SW480 (cell line): ENCODE measurements around the gene TAS2R39.
"Not testable (repeated sequence)": the region's sequence is repeated elsewhere in the genome, so short reads cannot be mapped to it uniquely, and the experiment has no call there.

Source experiments
- DNase-seq: peaks from one replicate; pipeline ENCODE4 v3.0.0-alpha.2; 2016; ENCODE audit warnings: low spot score

TAS2R39 gene

DNA sequence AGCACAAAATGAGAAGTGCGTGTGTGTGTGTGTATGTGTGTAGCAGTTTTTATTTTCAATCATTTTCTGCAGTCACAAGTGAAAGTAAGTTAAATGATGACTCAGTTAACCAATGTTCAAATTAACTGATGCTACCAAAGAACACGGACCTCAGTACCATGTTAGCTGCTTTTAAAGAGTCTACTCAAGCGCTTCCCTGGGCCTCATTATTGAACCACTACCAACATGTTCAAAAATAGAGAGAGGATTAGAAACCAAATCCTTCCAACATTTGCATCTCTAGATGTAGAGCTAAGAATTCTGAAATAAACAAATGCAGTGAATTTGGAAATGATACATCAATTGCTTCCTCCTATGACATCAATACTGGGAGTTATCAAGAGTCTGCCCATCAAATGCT lies at the start of gene TAS2R39:
Gene TAS2R39 (plus strand): TSS at position 396 of the 400 bp plus-strand sequence. CDS start 0 bp downstream, at position 396.
- no peak for DNase-seq

GRCh38 chr7:143147070-143147469 lies 36.1 kb upstream of the TAS2R39 start:
- no peak for DNase-seq

DNA sequence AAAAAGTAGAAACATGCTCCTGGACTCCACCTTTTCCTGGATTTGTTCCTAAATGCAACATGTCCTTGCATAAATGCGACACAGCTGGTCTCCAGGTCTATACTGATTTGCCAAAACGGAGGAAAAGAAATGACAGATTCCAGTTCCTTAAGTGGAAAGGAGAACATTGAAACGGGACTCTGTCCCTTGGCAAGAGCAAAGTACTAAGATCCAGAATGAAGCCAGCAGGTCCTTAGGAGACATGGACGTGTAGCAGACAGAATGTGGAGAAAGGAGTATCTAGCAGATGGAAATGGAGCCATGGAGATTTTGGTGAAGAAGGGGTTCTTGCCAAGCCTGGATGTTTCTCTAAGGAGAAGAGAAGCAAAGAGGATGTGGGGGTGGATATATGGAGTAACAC lies 35.2 kb upstream of the TAS2R39 start:
- no peak for DNase-seq

DNA sequence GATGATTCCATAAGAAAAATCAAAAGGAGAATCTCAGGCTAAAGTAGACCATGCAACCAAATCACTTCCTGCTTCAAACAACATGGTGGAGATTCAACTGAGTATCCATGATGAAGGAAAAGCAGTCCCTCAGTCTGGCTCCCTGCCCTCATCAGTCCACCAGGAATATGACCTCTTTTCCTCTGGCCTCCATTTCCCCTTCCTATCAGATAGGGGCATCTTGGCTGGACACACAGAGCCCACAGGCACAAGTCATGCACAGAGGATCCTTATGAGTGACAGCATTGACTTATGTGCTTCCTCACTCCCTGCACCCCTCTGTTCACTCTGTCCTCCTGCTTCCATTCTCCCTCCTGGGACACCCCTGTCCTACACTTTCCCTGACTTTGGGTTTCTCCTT lies 34.6 kb upstream of the TAS2R39 start:
- no peak for DNase-seq

GRCh38 chr7:143150696-143151095 lies 32.5 kb upstream of the TAS2R39 start:
- DNase-seq = not testable (repeated sequence)

GRCh38 chr7:143158617-143159016 lies 24.6 kb upstream of the TAS2R39 start:
- DNase-seq = not testable (repeated sequence)

DNA sequence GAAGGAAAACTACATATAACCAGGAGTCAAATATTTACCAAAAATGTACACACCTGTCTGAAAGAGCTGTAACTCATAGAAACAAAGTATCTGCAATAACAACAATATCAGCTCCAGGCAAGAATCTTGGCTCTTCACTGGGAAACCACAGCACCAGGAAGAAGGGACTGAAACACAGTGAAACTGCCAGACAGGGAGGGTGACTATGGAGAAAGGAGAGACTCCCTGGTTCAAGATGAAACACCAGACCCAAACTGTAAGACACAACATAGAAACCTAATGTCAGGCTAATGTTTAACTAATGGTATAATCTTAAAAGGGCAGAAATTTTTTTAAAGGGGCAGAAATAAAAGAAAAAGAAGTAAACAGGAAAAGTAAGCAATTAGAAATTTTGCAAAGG lies 11.5 kb upstream of the TAS2R39 start:
- peak; percentile 6 for DNase-seq

DNA sequence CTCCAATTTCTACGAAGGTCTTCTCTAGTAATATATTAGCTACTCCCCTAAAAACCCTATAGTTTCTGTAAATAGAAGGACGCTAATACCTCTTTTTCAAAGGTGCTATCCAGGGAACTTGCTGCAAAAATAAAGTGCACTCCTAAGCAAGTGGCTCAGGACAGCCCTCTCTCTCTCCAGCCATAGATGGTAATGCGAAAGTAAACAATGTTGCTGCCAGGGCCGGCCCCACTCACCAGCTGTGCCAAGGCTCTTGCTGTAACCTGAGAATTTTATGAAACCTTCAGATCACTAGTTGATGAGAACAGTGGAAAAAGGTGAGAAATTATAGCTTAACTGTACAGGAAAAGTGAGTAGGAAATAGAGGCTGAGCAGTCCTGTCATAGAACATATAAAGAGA lies 10.9 kb upstream of the TAS2R39 start:
- DNase-seq = peak; percentile 20

DNA sequence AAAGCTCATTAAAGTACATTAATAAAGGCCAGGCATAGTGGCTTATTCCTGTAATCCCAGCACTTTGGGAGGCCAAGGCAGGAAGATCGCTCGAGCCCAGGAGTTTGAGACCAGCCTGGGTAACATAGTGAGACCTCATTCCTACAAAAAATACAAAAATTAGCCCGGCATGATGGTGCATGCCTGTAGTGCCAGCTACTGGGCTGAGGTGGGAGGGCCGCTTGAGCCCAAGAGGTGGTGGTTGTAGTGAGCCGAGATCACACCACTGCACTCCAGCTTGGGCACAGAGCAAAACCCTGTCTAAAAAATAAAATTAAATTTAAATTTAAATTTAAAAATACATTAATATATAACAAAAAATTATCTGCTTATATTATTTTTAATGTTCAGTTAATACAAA lies 7.1 kb upstream of the TAS2R39 start:
- no peak for DNase-seq

DNA sequence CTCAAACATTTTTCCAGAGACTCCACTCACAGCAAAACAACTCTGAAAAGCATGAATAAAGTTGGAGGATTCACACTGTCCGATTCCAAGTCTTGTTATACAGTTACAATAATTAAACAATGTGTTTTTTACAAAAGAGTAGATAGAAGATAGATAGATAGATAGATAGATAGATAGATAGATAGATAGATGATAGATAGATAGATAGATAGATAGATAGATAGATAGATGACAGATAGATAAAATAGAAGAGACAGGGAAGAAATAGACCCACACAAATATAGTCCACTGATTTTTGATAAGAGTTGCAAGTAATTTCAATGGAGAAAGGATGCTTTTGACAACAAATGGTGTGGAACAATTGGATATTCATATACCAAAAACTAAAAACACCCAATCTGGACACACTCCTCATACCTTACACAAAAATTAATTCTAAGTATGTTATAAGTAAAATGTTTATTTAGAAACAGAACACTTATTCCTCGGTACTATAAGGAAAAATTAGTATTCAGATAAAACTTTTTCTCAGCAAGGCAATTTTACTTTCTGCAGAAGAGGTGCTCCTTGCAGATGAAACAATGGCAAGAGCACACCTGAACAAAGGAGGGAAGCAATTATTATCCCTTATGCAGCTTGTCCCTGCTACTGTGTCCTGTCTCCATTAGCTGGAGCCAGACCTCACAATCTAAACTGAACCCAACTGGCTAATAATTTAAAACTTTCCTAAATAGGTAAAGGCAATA lies 5.7 kb upstream of the TAS2R39 start:
- no peak for DNase-seq

GRCh38 chr7:143180771-143181170 lies 2.4 kb upstream of the TAS2R39 start:
- DNase-seq = not testable (repeated sequence)

- DNase-seq = no peak
Measured at GRCh38 chr7:143181349-143181748, 1.9 kb upstream of the TAS2R39 start.

GRCh38 chr7:143185551-143185950 lies 2.3 kb downstream of the TAS2R39 start:
- DNase-seq = no peak

- DNase-seq = no peak
Measured at GRCh38 chr7:143188994-143189393, 5.8 kb downstream of the TAS2R39 start.

DNA sequence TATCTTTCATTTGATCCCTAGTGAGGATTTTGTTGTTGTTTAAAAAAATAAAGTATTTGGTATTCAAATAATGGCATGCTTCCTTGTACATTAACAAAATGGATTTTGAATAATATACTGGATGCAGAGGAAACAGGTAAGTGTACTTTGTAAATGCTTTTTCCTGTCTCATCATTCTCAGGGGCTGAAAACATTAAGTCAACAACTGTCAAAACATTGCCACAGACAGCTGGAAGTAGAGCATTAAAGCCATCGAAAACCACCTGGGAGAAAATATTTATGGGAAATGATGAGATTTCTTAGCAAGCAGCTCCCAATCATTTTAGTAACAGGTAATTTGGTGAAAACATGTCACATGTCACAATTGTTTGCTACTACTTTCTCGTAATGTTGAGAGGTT lies 10.7 kb downstream of the TAS2R39 start:
- DNase-seq = no peak

DNA sequence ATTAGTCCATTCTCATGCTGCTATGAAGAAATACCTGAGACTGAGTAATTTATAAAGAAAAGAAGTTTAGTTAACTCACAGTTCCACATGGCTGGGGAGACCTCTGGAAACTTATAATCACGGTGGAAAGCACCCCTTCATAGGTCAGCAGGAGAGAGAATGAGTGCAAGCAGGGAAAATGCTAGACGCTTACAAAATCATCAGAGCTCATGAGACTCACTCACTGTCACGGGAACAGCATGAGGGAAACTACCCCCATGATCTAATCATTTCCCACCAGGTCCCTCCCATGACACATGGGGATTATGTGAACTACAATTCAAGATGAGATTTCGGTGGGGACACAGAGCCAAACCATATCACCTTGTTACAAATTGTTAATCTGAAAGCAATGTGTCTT lies 15.8 kb downstream of the TAS2R39 start:
- no peak for DNase-seq

DNA sequence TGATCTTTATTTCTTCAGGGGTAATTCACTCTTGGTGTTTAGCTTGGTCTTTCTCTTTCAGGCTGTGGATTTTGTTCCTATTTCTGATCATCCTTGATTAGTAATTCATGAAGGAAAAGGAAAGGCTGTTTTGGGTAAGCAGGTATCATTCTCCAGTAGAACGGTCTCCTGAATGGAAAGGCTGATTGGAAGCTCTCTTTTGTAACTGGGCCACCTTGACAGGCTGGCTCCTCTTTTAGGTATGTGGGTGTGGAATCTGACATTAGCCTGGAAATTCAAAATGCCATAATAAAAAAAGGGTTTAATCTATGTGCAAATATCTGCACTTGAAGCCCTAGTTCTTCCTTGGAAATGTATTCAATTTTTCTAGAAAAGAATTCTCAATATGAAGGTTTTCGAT lies 18.9 kb downstream of the TAS2R39 start:
- DNase-seq = no peak

- DNase-seq = no peak
Measured at GRCh38 chr7:143203386-143203785, 20.2 kb downstream of the TAS2R39 start.

- peak; percentile 78 for DNase-seq
Measured at GRCh38 chr7:143205560-143206293, 22.5 kb downstream of the TAS2R39 start.

GRCh38 chr7:143210541-143210940 lies 27.3 kb downstream of the TAS2R39 start:
- DNase-seq = no peak

DNA sequence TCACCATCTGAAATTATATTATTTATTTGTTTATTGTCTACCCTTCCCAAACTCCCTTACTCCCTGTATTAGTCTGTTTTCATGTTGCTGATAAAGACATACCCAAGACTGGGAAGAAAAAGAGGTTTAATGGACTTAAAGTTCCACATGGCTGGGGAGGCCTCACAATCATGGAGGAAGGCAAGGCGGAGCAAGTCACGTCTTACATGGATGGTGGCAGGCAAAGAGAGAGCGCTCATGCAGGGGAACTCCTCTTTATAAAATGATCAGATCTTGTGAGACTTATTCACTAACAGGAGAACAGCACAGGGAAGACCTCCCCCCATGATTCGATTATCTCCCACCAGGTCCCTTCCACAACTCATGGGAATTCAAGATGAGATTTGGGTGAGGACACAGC lies 30.3 kb downstream of the TAS2R39 start:
- DNase-seq = not testable (repeated sequence)

- peak; percentile 86 for DNase-seq
Measured at GRCh38 chr7:143214789-143215679, 31.8 kb downstream of the TAS2R39 start.
